MCF 10A (cell line): ENCODE results near the gene HADHA. TPM values are rescaled to one million over a fixed set of nuclear protein-coding genes. Genes with fewer than 3 reads are reported as not detected.
A peak's percentile ranks its signal among the peaks of the same experiment; 100 is the strongest.

Experiments
- Bru-seq: library from RNA; stranded (reverse); fragments of 400-500 nt; gene quantifications from one replicate; lab custom pipeline; 2021; lab: Mats Ljungman, UMichigan
- BruChase-seq, 2 experiments: library from RNA; stranded (reverse); fragments of 400-500 nt; gene quantifications; one replicate each; lab custom pipeline; 2021; lab: Mats Ljungman, UMichigan
- BruUV-seq: library from RNA; stranded (reverse); fragments of 400-500 nt; replicated peaks from 2 replicates; lab custom pipeline; 2021; lab: Mats Ljungman, UMichigan
- CTCF ChIA-PET: fragments of 300-600 bp; sonication (Branson Sonifier 250); formaldehyde crosslinking; extraction: SDS; loops from one replicate; lab custom pipeline; 2021; ENCODE audit warnings: antibody characterized with exemption, inconsistent platforms; lab: Yijun Ruan, JAX
- POLR2A ChIA-PET: fragments of 300-600, 350-650 bp; sonication (Branson Sonifier 250); formaldehyde crosslinking; extraction: SDS; loops from one replicate; lab custom pipeline; 2020; ENCODE audit warnings: antibody characterized with exemption, inconsistent platforms; lab: Yijun Ruan, JAX
- DNase-seq: peaks from one replicate; pipeline ENCODE4 v3.0.0-alpha.2; 2018; ENCODE audit not compliant: unreplicated experiment
- H3K27ac Mint-ChIP-seq: one replicate; pipeline ENCODE4 v1.8.0; 2022; ENCODE audit warnings: mild to moderate bottlenecking, low read depth, mixed read lengths; ENCODE audit not compliant: unreplicated experiment
- H3K27me3 Mint-ChIP-seq: one replicate; pipeline ENCODE4 v1.8.0; 2022; ENCODE audit warnings: mixed read lengths; ENCODE audit not compliant: insufficient read depth, unreplicated experiment
- H3K36me3 Mint-ChIP-seq: one replicate; pipeline ENCODE4 v1.8.0; 2022; ENCODE audit warnings: mild to moderate bottlenecking, moderate library complexity, mixed read lengths; ENCODE audit not compliant: insufficient read depth, unreplicated experiment
- H3K4me1 Mint-ChIP-seq: one replicate; pipeline ENCODE4 v1.8.0; 2022; ENCODE audit warnings: mixed read lengths; ENCODE audit not compliant: insufficient read depth, unreplicated experiment
- H3K4me3 Mint-ChIP-seq: one replicate; pipeline ENCODE4 v1.8.0; 2022; ENCODE audit warnings: mild to moderate bottlenecking, moderate library complexity, mixed read lengths; ENCODE audit not compliant: unreplicated experiment
- H3K9me3 Mint-ChIP-seq: one replicate; pipeline ENCODE4 v1.8.0; 2022; ENCODE audit warnings: mixed read lengths; ENCODE audit not compliant: unreplicated experiment
- CTCF ChIP-seq: fragments of 200-600 bp; IDR thresholded peaks from one replicate; pipeline ENCODE4 v1.8.0; 2022; ENCODE audit warnings: antibody characterized with exemption, mild to moderate bottlenecking; ENCODE audit not compliant: unreplicated experiment
- intact Hi-C: fragments of 100-400 bp; cut with micrococcal nuclease; formaldehyde crosslinking; loops from 2 replicates; pipeline ENCODE4 v1.14.1; 2022
- long read RNA-seq: library from polyadenylated mRNA; stranded (forward); transcript quantifications from one replicate; pipeline ENCODE4 v2.0.0, GENCODE V29; 2022
- total RNA-seq: library from RNA; stranded (reverse); gene quantifications from 2 replicates; pipeline ENCODE4 v1.2.3, GENCODE V29; 2022

The HADHA gene
- total RNA-seq (132 and 152 TPM in 2 replicates), Bru-seq, nascent RNA (percentile 85 among the genes with signal in this experiment), BruChase-seq, experiment 1, labeled RNA remaining after a 6-hour chase (percentile 87 among the genes with signal in this experiment), BruChase-seq, experiment 2, labeled RNA remaining after a 2-hour chase (percentile 81 among the genes with signal in this experiment)
- long read RNA-seq, transcript HADHA-201 (20 exons, 3,037 nt): major isoform, 489 of 542 reads
- long read RNA-seq, partial matches to known transcripts: 26 of 542 reads
- long read RNA-seq, other reads (novel, unspliced or antisense): 24 of 542 reads

DNA sequence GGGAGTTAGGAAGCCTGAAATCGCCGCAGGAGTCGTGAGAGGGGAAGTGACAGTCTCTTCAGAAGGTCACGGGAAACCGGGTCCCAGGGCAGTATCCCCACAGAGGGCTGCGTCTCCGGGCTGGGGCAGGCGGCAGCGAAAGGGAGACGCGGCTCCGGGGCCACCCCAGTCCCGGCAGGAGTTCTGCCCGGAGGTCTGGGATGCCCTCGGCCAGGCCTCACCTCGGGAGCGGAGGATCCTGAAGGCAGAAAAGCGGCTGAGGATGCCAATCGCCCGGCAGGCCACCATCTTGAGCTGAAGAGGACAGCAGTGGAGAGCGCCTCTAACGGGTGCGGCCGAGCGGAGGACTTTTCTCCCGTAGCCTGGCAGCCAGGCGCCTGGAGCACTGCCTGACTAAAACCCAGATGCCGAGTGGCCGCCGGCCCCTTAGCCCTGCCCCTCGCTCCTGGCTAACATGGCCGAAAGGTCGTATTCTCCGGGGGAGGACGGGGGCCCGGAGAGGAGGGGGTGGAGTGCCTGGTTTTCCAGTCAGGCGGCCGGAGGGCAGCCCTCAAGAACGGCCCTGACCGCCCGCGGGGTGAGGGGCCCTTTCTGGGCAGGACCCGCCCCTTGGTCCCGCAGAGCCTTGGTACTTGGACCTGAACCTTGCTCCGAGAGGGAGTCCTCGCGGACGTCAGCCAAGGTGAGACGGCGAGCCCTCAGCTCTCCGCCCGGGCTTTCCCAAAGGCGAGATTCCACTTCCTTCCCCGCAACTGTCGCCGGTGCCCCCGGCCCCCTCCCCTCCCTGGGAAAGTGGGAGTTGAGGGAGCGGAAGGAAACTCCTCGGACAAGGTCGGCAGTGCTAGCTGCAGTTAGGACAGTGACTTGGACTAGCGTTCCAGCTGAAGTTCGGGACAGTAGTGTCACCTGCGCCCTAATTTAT is at the start of gene HADHA, which contains the start of gene HADHB:
Gene HADHA (minus strand): TSS at position 324 of the 922 bp plus-strand sequence. CDS start 36 bp downstream, at position 288.
Gene HADHB (plus strand): TSS at position 631 of the 922 bp plus-strand sequence. CDS start 9,316 bp downstream, outside the sequence.
- POLR2A ChIA-PET: interaction anchor here (0.6 to 13.1 kb wide), 25 partner anchors 10 to 1981 kb away, joined by 3 to 694 read pairs (median 6); partner anchors contain the start of genes ADGRF3, RAB10 and SELENOI
- CTCF ChIA-PET: interaction anchor here (0.6 to 2.6 kb wide), 11 partner anchors 10 to 334 kb away, joined by 3 to 14 read pairs (median 4); no protein-coding TSS in a partner anchor
- Mint-ChIP-seq H3K9me3 (no peaks in the 10 kb centered on the region), H3K4me1 (peaks cover 24% of the 10 kb centered on the region), H3K27me3 (no peaks in the 10 kb centered on the region), H3K4me3 (peak within 1 kb of the TSS; percentile 97), H3K36me3 (peaks cover 23% of the 10 kb centered on the region), H3K27ac (peak within 1 kb of the TSS; percentile 99)
- DNase-seq: peak; percentile 92
- BruUV-seq: no TSS peak
- intact Hi-C loops: loop anchor here (1.0 to 5.0 kb wide), 3 partner anchors 30 to 223 kb away; partner anchors contain the start of genes ADGRF3 and SELENOI
- TF ChIP-seq CTCF: no peak

GRCh38 chr2:26292646-26293045 is 48.2 kb upstream of the HADHA start:
- peaks cover 7% of the 10 kb centered on the region for H3K4me1 Mint-ChIP-seq
- no peaks in the 10 kb centered on the region for H3K9me3 Mint-ChIP-seq
- peak; percentile 80 for DNase-seq
- no peak overlapping the region for H3K27ac Mint-ChIP-seq
- BruUV-seq: no TSS peak
- intact Hi-C loops: no loop called here
- CTCF ChIA-PET: no interaction called here
- peaks cover 23% of the 10 kb centered on the region for H3K36me3 Mint-ChIP-seq
- TF ChIP-seq CTCF: no peak
- POLR2A ChIA-PET: interaction anchor here (0.7 to 7.7 kb wide), 10 partner anchors 9 to 59 kb away, joined by 3 to 82 read pairs (median 6); partner anchors contain the start of genes HADHA, HADHB and SELENOI
- no peak overlapping the region for H3K4me3 Mint-ChIP-seq
- H3K27me3 Mint-ChIP-seq: no peaks in the 10 kb centered on the region

- Mint-ChIP-seq H3K27ac (no peak overlapping the region), H3K9me3 (no peaks in the 10 kb centered on the region), H3K27me3 (no peaks in the 10 kb centered on the region), H3K36me3 (peaks cover 49% of the 10 kb centered on the region), H3K4me1 (peaks cover 7% of the 10 kb centered on the region), H3K4me3 (no peak overlapping the region)
- POLR2A ChIA-PET: interaction anchor here (2.9 to 7.7 kb wide), 3 partner anchors 10 to 45 kb away, joined by 12 to 82 read pairs (median 24); partner anchors contain the start of genes HADHA and HADHB
- TSS peak; percentile 64 for BruUV-seq
- CTCF ChIA-PET: no interaction called here
- no peak for TF ChIP-seq CTCF
- DNase-seq: no peak
- intact Hi-C loops: no loop called here
These were observed 45.6 kb upstream of the HADHA start for GRCh38 chr2:26290001-26290400.
